PC-9 (cell line): ENCODE results near the gene TMEM131L.

ENCODE experiments used
- EZH2 ChIP-seq: fragments of 200-600 bp; sonication (generic); IDR thresholded peaks from 2 replicates; pipeline ENCODE4 v1.8.0; 2017; ENCODE audit warnings: antibody characterized with exemption, low read depth
- TF ChIP-seq, protein P1 (sequence below): fragments of 200-600 bp; sonication (generic); conservative IDR thresholded peaks from 2 replicates; pipeline ENCODE4 v1.6.1; 2017; ENCODE audit warnings: mixed run types, antibody characterized with exemption, mild to moderate bottlenecking, moderate library complexity

DNA sequence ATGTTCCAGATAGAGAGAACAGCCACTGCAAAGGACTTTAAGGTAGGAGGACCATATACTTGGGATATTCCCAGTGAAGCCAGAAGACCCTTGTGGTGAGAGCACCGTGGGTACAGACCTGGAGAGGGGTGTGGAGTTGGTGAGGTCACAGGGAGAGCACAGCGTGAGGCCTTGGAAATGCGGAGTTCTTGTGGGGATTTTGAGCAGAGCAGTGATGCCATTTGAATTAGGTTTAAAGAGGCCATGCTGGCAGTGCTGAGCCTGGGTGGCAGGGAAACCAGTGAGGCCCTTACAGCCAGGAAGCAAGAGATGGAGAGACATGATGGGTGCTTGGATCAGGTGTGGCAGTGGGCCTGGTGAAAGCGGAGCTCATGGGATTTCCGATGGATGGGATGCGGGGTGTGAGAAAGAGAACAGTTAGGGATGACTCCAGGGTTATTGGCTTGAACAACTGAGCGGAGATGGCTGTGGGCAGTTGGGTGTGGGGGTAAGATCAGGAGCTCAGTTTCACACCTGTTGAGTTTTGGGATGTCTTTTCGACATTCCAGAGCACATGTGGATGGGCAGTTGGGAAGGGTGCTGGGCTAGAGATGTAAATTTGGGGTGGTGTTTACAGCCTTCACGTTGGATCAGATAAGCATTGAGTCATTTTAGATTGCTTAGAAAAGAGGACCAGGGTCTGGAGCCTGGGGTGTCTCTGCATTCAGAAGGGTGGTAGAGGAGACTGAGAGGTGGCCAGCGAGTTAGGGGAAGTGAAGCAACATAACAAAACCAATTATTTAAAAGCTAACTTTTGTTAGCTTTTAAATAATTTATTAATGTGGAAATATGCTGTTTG is 68.9 kb downstream of the TMEM131L start:
- TF ChIP-seq, protein P1, sequence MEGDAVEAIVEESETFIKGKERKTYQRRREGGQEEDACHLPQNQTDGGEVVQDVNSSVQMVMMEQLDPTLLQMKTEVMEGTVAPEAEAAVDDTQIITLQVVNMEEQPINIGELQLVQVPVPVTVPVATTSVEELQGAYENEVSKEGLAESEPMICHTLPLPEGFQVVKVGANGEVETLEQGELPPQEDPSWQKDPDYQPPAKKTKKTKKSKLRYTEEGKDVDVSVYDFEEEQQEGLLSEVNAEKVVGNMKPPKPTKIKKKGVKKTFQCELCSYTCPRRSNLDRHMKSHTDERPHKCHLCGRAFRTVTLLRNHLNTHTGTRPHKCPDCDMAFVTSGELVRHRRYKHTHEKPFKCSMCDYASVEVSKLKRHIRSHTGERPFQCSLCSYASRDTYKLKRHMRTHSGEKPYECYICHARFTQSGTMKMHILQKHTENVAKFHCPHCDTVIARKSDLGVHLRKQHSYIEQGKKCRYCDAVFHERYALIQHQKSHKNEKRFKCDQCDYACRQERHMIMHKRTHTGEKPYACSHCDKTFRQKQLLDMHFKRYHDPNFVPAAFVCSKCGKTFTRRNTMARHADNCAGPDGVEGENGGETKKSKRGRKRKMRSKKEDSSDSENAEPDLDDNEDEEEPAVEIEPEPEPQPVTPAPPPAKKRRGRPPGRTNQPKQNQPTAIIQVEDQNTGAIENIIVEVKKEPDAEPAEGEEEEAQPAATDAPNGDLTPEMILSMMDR: no peak
- no peak for TF ChIP-seq EZH2
